GM21528 (cell line): Measurements from ENCODE around the gene PHACTR3.

Experiments
- ATAC-seq: cut with Tn5 transposase; IDR thresholded peaks from one replicate; pipeline ENCODE4 v1.9.1; 2021; ENCODE audit warnings: mild to moderate bottlenecking, moderate library complexity; ENCODE audit not compliant: unreplicated experiment, low FRiP score

PHACTR3 gene

DNA sequence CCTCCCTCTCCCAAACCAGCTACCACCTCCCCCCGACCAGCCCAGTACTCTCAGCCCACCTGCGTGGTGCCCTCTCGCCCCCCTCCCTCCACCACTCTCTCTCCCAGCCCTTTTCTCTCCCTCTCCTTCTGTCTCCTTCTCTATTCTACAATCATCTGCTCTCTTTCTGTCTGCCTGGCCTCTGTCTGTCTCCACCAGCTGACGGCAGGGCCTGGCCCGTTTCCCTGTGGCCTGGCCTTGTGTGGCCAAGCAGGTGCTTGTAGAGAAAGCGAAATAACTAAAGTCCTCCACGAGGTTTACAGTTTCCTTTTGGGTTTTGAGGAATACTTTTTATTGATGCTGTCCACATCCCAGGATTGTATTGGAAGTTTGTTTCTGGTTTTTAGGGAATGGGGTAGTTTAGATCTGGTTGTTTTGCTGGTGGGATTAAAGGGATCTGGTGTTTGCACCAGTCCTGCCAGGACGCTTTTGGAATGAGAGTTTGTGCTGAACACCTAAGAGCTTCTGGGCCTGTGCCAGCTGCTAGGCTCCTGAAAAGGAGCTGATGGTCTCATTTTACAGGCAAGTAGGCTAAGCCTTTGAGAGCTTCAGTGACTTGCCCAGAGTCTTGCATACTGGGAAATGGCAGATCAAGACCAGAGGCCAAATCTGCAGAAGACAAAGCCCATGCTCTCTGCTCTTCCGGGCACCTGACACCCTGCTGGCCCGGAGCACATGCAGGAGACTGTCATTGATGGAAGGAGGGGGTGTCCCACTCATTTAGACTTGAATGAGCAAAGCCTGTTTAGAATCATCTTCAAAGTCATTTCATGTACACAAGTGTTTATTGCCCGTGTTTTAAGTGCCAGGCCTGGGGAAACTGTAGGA, 167.4 kb downstream of the PHACTR3 start:
- no peak for ATAC-seq

DNA sequence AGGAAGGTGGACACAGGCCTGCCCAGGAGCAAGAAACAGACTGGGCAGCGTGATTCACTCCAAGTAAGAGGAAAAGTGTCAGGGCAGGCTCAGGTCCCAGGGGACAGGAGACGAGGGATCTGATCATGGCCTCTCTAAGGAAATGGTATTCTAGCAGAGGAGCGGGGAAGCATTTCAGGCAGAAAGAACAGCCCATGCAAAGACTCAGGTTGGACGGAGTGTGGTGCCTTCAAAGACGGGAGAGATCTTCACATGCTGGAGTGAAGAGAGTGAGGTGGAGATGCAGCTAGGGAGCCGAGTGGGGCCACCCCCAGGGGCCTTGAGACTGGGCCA, 168.0 kb downstream of the PHACTR3 start:
- ATAC-seq, result no peak

DNA sequence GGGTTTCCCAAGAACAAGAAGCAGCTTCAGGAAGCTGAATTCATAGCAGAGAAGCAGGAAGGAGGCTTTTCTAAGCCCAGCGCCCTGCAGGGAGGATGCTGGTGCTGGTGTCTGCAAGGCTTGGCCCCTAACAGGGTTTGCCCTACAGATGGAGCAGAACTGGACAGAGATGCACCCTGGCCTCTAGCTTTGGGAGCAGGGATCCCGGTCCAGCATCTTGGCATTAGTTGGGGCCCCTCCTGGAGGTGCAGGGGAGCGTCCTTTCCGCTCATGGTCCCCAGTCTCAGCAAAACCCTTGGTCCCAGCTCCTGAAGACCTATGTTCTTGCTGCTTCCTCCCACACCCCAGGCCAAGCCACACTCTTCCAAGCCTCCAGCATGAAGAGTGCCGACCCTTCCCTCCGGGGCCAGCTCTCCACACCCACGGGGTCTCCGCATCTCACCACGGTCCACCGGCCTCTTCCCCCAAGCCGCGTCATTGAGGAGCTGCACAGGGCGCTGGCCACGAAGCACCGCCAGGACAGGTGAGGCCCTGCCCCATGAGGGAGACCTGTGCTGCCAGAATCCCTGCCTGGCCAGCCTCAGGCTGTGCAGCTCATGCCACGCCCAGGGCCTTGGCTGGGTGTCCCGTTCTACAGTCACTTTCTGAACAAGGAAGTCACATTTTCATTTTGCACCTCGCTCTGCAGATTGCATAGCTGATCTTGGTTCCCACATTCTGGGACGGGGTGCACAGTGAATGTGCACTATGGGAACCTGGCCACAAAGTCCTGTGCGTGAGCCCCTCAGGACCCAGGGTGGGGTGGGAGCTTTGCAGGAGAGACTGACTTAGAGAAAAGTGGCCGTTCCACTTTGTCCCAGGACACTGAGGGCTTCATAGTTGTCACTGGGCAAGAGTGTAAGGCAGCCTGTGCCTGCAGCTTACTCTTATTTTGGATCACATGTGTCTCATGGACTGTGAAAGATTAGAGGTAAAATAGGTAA, 168.9 kb downstream of the PHACTR3 start:
- ATAC-seq, result no peak

DNA sequence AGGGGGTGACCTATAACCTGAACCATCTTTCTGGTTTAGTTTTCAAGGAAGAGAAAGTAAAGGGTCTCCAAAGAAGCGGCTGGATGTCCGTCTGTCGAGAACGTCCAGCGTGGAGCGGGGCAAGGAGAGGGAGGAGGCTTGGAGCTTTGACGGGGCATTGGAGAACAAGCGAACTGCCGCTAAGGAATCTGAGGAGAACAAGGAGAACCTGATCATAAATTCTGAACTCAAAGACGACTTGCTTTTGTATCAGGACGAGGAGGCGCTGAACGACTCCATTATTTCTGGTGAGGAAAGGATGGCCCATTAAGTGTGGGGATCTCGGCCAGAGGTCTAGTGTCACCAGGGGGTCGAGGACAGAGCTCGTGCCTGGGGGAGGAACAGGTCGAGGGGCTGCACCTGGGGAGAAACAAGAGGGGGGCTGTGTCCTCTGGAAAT, 169.9 kb downstream of the PHACTR3 start:
- no peak for ATAC-seq

DNA sequence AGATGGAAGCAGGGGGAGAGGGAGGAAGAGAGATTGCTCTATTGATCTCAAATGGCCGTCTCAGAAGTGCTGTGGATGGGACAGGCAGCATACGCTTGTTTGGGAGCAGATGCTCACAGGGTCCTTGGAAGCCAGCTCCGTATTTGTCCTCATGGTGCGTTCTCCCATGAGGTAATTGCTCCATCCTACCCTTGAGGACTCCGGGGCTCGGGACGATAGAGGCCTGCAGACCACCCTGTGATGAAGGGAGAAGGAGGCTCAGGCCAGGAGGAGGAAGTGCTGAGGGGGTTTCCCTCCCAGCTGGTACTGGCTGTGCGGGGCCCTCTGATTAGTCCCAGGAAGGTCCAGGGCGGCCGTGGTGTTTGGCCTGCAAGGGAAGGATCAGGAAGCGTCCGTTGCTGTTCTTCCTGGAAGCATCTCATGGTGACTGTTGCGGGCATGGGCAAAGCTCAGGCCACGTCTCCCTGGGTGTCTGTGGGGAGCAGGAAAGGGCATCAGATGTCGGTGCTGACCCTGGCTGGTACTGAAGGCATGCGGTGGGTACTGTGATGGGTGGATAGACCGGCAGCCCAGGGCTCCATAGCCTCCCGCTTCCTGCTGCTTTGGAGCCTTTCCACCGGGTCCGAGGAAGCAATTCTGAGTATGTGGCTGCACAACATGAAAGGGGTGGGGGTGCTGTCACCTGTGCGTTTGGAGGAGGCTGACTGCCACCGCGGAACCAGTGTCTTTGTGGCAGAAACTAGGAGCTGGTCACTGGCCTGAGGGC, 170.8 kb downstream of the PHACTR3 start:
- ATAC-seq, result no peak

DNA sequence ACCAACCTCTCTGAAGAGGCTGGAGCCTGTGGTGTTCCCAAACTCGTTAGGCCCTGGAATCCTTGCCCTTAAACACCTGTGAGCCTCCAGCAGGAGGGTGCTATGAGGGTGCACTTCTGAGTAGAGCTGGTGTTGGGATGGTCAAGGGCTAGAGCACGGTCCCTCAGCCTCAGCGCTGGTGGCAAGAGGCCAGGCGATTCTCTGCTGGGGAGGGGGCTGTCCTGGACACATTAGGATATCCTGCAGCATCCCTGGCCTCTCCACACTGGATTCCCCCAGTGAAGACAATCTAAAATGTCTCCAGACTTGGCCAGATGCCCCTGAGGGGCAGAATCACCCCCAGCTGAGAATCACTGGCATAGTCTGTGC, 171.3 kb downstream of the PHACTR3 start:
- no peak for ATAC-seq

DNA sequence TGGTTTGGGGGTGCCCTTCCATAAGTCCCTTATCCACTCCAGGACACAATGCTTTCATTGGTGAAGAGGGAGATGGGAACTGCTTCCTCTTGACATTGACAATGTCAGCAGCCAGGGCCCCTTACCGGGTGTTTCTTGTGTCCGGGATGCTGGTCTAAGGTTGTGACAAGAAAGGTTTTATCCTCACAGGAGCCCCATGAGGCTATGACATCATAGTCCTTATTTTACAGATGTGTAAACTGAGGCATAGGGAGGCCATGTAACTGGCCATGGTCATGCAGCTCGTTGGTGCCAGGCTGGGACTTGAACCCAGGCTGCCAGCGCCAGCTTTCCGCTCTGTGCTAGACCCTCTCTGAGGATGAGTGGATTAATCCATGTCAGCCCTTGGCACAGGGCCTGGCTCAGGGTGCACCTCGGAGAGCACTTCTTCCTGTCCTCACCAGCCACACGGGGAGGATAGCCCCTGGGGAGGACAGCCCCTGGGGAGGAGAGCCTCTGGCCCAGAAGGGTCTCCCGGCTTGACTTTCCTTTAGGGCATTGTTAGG, 171.8 kb downstream of the PHACTR3 start:
- ATAC-seq, result no peak

DNA sequence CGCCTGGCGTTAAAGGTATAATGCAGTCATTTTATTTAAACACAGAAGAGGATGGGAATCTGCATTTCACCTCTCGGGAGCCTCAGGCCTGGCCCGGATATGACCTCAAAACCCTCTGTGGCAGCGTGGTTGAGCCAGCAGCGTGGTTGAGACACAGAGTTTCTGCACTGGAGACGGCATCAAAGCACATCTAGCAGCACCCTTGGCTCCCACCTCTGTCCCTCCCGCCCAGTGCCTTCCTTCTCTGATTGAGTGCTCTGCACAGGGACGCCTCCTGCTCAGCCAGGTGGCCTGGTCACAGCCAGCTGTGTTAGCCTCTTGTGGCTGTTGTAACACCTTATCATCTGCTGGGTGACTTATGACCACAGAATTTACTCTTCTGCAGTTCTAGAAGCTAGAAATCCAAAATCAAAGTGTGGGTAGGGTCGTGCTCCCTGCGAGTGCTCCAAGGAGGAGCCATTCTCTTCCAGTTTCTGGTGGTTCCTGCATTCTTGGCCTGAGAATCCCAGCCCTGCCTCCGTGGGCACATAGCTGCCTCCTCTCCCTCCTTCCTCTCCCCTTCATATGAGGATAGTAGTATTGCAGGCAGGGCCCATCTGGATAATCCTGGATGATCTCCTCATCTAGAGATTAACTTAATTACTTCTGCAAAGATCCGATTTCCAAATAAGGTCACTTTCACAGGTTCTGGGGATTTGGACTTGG, 172.4 kb downstream of the PHACTR3 start:
- no peak for ATAC-seq

DNA sequence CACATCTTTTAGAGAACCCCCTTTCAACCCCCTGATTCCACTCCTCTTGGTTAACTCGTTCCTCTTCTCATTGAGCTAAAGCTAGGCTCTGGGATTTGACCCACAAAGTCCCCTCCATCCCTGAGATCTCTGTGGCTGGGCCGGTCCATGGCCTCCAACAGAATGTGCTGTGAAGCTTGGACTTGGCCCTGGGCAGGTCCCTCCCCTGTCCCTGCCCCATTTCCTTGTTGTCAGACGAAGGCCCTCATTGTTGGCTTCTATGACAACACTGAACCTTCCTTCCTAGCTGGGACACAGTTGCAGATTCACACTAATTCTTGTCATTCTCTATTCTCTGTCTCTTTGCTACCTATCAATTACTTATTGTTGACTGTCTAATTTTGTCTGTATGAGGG, 173.0 kb downstream of the PHACTR3 start:
- no peak for ATAC-seq

DNA sequence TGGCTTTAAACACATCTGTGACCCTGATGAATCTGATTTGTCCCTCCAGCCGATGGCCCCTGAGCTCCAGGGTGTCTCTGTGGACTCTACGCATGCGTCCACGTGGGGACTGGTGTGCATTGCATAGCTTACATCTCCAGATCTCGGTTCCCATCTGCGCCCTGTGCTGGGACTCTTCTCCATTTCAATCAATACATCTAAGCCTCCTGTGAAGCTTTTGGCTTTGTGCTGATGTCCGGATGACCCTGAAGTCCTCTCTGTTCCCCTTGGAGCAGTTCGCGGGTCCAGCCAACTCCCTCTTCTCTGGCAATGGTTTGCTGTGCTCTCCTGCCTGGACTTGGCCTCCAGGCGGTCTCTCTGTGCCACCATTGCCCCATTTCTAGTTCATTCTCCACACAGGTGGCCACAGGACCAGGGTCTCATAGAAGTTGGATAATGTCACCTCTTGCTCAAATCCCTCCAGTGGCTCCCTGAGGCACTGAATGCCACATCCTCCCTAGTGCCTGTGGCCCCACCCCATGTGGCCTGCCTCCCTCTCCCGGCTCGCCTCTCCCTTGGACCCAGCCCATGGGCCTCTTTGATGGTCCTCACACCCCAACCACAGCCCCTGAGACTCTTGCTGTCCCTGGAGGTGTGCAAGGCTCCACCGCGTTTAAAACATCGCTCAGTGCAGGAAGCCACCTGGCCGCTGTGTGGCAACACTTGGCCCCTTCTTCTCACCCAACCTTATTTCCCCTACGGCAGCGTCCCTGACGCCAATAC, 173.7 kb downstream of the PHACTR3 start:
- no peak for ATAC-seq

DNA sequence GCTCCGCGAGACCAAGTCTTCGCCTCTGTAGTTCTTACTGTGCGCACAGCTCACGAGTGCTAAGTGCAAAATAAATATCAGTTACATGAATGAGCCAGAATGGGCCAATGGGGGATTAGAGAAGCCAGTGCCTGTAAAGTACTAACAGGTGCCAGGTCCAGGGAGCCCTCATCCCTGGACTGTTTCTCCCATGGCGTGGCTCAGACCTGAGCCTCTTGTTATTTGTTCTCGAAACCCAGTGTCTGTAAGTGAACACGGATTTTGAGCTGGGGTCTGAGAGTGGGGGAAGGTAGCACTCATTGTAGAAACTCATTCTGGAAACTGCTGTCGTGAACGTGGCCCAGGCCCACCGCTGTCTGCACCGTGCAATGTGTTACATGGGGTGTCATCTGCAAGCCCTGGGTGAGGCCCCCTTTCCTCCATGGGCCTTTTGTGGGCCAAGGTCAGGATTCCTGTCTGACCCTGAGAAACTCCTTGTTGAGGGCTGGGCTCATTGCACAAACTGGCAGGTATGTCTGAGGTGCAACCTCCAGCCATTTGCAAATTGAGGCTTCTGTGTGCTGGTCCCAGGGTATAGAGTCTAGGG, 174.4 kb downstream of the PHACTR3 start:
- no peak for ATAC-seq

DNA sequence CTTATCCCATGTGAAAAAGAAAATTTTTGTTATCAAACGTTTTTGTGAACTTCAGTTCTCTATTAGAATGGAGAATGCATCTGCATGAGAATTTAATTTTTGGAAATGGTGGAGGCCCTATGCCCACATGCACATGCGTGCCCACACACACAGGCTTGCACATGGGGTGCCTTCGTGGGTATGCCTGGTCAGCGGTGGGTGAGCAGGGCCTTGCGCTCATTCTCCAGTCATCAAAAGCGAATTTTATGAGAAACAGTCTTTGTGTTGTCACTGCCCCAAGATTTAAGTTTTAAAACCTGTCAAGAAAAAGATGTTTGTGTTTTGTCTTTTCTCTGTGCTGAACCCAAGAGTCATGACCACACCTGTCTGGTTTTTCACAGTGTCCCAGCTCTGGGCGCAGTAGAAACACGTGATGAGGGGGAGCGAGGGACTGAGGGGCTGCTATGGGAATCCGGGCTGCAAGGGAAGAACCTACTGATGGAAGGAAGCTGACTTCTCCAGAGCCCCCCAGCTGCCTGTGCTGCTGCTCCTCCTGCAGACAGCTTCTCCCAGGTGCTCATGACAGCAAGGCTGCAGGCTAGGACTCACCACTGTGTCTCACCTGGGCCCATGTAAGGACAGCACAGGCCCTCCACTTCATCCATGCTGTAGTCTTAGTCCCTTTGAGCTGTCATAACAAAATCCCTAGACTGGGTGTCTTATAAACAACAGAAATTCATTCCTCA, 175.5 kb downstream of the PHACTR3 start:
- no peak for ATAC-seq

DNA sequence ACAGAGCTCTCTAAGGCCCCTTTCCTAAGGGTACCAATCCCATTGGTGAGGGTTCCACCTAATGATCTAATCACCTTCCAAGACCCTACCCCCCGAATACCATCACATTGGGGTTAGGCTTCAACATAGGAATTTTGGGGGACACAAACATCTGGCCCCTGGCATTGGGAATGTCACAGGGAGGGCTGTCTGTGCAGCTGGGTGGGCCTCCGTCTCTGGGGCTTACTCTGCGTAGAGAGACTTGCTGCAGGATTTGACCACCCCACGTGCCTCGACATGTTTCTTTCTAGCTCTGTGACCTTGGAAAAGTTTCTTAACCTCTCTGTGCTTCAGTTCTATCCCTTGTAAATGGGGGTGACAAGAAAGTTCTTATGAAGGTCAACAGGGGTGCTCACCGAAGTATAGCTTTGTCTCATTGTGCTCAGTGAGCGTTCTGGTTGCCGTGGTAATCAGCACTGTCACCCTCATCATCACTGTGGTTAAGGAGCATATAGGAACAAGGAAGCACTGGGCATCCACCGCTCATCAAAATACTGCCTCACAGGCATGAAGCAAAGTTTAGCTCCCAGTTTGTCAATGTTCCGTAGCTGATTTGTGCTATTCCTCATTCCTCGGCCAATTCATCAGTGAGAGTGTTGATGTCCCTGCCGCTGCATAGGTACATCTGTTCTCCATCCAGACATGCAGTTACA, 176.3 kb downstream of the PHACTR3 start:
- ATAC-seq, result no peak

DNA sequence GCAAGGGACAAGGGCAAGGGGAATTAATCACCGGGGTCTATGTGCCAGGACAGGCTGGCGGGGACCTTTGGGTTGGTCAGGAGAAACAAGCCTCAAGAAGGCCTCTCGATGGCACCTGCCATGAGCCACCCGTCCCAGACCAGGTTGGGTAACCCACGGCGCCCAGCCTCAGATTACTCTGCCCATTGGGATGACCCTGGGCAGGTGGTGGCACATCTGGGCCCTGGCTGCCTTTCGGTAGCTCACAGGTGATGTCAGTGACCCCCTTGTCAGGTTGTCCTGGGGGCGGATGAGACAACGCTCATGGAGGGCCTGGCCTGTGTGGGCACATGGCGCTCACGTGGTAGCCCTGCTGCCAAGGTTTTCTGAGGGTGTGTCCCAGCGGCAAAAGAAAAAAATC, 176.9 kb downstream of the PHACTR3 start:
- no peak for ATAC-seq

DNA sequence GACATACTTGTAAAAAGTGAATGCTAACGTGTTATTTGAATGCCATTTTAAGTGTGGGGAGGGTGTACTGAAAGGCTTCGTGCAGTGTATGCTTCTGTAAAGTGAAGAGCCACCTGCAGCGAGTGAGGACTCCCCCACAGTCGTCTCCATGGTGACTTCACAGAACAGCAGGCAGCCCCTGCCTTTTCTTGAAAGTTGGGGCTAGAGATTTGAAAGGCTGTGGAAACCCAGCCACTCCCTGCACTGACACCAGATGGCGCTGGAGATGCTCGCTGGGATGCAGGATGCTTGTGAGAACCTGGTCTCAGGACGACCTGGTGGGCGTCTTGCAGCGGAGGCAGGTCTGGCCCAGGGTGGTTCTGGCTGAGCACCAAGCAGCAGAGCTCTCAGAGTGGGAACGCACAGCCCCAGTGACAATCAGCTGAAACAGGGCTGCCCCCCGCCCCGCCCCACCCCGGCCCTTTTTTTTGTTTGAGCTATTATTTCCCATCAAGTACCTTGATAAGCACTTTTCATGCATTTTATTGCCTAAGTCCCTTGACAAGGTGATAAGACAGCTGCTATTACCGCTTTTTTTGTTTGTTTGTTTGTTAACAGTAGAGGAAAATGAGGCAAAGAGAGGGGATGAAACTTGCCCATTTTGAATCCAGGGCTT, 178.8 kb downstream of the PHACTR3 start:
- no peak for ATAC-seq

DNA sequence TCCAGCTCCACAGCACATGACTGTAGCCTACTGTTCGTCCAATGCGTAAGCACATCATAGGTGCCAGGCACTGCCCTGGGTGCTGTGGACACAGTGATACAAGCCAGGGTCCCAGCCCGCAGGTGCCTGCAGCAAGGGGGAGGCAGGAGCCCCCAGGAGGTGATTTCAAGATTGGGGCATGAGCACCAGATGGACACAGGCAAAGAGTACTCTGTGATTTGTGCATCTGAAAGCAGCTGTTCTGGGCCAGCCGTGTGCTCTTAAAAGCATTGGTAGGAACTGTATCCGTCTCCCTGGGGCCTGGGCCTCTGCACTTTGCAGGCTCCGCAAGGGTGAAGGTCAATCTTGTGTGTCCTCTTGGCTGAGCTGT, 179.3 kb downstream of the PHACTR3 start:
- ATAC-seq, result no peak

DNA sequence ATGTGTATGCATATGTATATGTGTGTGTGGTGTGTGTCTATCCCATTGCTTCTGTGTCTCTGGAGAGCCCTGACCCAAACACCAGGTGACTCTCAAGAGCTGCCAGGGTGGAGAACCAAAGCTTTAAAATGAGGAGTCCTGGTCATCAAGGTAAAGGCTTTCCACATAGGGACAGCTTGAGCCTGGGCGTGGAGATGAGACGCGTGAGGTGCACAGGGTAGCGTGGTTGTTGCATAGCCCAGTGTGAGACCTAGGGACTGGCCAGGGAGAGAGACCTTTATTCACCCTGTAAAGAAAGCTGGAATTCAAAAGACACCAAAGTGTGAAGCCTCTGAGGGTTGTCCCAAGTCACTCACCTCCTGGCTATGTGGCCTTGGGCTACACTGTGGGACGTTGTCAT, 180.0 kb downstream of the PHACTR3 start:
- ATAC-seq, result no peak
